Measurements from ENCODE around the gene SPOCK2. TPM values are rescaled to one million over a fixed set of nuclear protein-coding genes. Genes with fewer than 3 reads are reported as not detected.

Gene SPOCK2
- total and polyA plus RNA-seq, 2 of the 4 experiments (the other 2 are of a cell fraction): 0.02 TPM; not detected in 1

GRCh38 chr10:72041491-72041890 is 46.9 kb downstream of the SPOCK2 start:
- no peaks in the 10 kb centered on the region for H4K20me1 ChIP-seq (ENCODE audit: insufficient read depth, low read length)
- intact Hi-C loops (cut with micrococcal nuclease): loop anchor here (10.0 kb wide), 1 partner anchor 727 kb away; the partner anchor contains the start of gene SLC29A3
- dilution Hi-C loops (cut with HindIII; ENCODE audit: low sequenced_read_pairs, unreplicated experiment): no loop called here
- DNase-seq (no peak), ATAC-seq (ENCODE audit: low read depth) (no peak)
- no peak overlapping the region for H3K23ac ChIP-seq (ENCODE audit: low read depth, low read length)
- peak overlapping the region; percentile 19 for H2AFZ ChIP-seq (replicated peaks; ENCODE audit: low read length, poor library complexity)
- H4K8ac ChIP-seq (ENCODE audit: low read depth in 2 of 2, low read length in 2 of 2): no peak overlapping the region
- H3K18ac ChIP-seq (ENCODE audit: low read depth, low read length): no peak overlapping the region
- H3K4me1 ChIP-seq (ENCODE audit: control insufficient read depth, insufficient read depth, low read length): peaks cover 8% of the 10 kb centered on the region
- H2BK15ac ChIP-seq (ENCODE audit: low read depth, low read length): no peak overlapping the region
- H3K9me3 ChIP-seq (ENCODE audit: control insufficient read depth, insufficient read depth, low read length): no peaks in the 10 kb centered on the region; the same call in 1 of the 2 replicates
- H3K4ac ChIP-seq (ENCODE audit: low read depth, low read length): no peak overlapping the region
- H2BK120ac ChIP-seq (ENCODE audit: low read depth, low read length): no peak overlapping the region
- WGBS, 2 experiments (ENCODE audit: extremely low coverage in 2 of 2, insufficient read length in 1 of 2): 80% methylated on average over 4 of the region's 6 CpGs; no CpG with 5 or more reads in 1 of the 2 experiments
- TF ChIP-seq ELK1 (IDR thresholded peaks at IDR 0.05; ENCODE audit: borderline replicate concordance, low read depth, low read length) (no peak), RFX5 (IDR thresholded peaks at IDR 0.05; ENCODE audit: low read depth, low read length) (no peak), MAFK (IDR thresholded peaks at IDR 0.05; ENCODE audit: low read depth, low read length) (no peak), RCOR1 (IDR thresholded peaks at IDR 0.05; ENCODE audit: insufficient replicate concordance, low read length) (no peak), CEBPB (IDR thresholded peaks at IDR 0.05; ENCODE audit: low read depth, low read length) (no peak), CTCF (conservative IDR thresholded peaks at IDR 0.05; ENCODE audit: low read depth, low read length) (no peak), USF2 (IDR thresholded peaks at IDR 0.05; ENCODE audit: low read depth, low read length) (no peak), FOS (IDR thresholded peaks at IDR 0.05; ENCODE audit: low read depth, low read length) (no peak), MAZ (IDR thresholded peaks at IDR 0.05; ENCODE audit: borderline replicate concordance, low read depth, low read length) (no peak), POLR2A (IDR thresholded peaks at IDR 0.05; ENCODE audit: low read depth, low read length) (no peak), CHD1 (IDR thresholded peaks at IDR 0.05; ENCODE audit: low read depth, low read length) (no peak), SMC3 (IDR thresholded peaks at IDR 0.05; ENCODE audit: low read depth, low read length) (no peak), MXI1 (IDR thresholded peaks at IDR 0.05; ENCODE audit: borderline replicate concordance, low read depth, low read length) (no peak), BHLHE40 (IDR thresholded peaks at IDR 0.05; ENCODE audit: low read depth, low read length) (no peak), RAD21 (IDR thresholded peaks at IDR 0.05; ENCODE audit: low read length) (no peak), NFE2L2 (IDR thresholded peaks at IDR 0.05; ENCODE audit: low read depth, low read length) (no peak)
- no peaks in the 10 kb centered on the region for H3K36me3 ChIP-seq (ENCODE audit: control insufficient read depth, insufficient read depth, low read length)
- in situ Hi-C loops (cut with MboI; ENCODE audit: low sequenced_read_pairs): no loop called here
- no peak overlapping the region for H3K56ac ChIP-seq (ENCODE audit: extremely low read depth, insufficient read depth, low read length)
- H4K5ac ChIP-seq (ENCODE audit: low read depth, low read length): no peak overlapping the region
- no peak overlapping the region for H3K9ac ChIP-seq (ENCODE audit: low read depth, low read length)
- no peak overlapping the region for H4K91ac ChIP-seq (ENCODE audit: insufficient read depth, low read depth, low read length)
- no peak overlapping the region for H2BK20ac ChIP-seq (ENCODE audit: low read depth, low read length)
- ChIA-PET POLR2A (ENCODE audit: unreplicated experiment) (no interaction called here), CTCF (interaction anchor here (2.1 kb wide), 1 partner anchor 145 kb away, joined by 7 read pairs; no protein-coding TSS in a partner anchor)
- no peaks in the 10 kb centered on the region for H3K9me1 ChIP-seq (ENCODE audit: insufficient read depth, low read length)
- H3K79me1 ChIP-seq (ENCODE audit: low read depth in 1 of 2, low read length in 2 of 2): no peaks in the 10 kb centered on the region
- no peak overlapping the region for H2BK5ac ChIP-seq (ENCODE audit: low read depth, low read length, poor library complexity, severe bottlenecking)
- no peak overlapping the region for H3K4me3 ChIP-seq (ENCODE audit: insufficient read depth, low read depth, low read length)
- no peak overlapping the region for H3K4me2 ChIP-seq (ENCODE audit: low read depth, low read length)
- BruUV-seq (replicated peaks): no TSS peak
- H2AK9ac ChIP-seq (replicated peaks; ENCODE audit: low read depth, low read length, poor library complexity): no peak overlapping the region
- no peak overlapping the region for H3K14ac ChIP-seq (replicated peaks; ENCODE audit: low read depth, low read length)
- peaks cover 2% of the 10 kb centered on the region; the same call in 1 of the 2 replicates for H3K27me3 ChIP-seq (ENCODE audit: control insufficient read depth, insufficient read depth, low read length)
- no peak overlapping the region for H3K27ac ChIP-seq (ENCODE audit: insufficient read depth, low read length)
- no peak overlapping the region; the same call in 1 of the 2 replicates for H2AK5ac ChIP-seq (ENCODE audit: low read depth, low read length)
